Parathyroid adenoma (tissue), 2 donors: ENCODE measurements around the gene RNU6-7.

ENCODE experiments used
- H2AFZ ChIP-seq: fragments of 300-600 bp; sonication (generic); one replicate; pipeline ENCODE4 v1.7.0; 2017; ENCODE audit warnings: antibody characterized with exemption, mild to moderate bottlenecking
- H3K27ac ChIP-seq: fragments of 300-600 bp; sonication (generic); one replicate; pipeline ENCODE4 v1.7.0; 2017
- H3K27me3 ChIP-seq: fragments of 300-600 bp; sonication (generic); one replicate; pipeline ENCODE4 v1.7.0; 2017; ENCODE audit warnings: low read length; ENCODE audit not compliant: control insufficient read depth, insufficient read depth
- H3K36me3 ChIP-seq: fragments of 300-600 bp; sonication (generic); one replicate; pipeline ENCODE4 v1.7.0; 2017; ENCODE audit warnings: low read length; ENCODE audit not compliant: control insufficient read depth, insufficient read depth
- H3K4me1 ChIP-seq: fragments of 300-600 bp; sonication (generic); one replicate; pipeline ENCODE4 v1.7.0; 2017; ENCODE audit warnings: control low read depth
- H3K4me2 ChIP-seq: fragments of 300-600 bp; sonication (generic); one replicate; pipeline ENCODE4 v1.7.0; 2017; ENCODE audit warnings: low read length
- H3K4me3 ChIP-seq: fragments of 300-600 bp; sonication (generic); one replicate; pipeline ENCODE4 v1.7.0; 2017; ENCODE audit warnings: low read depth, low read length
- H3K79me2 ChIP-seq: fragments of 300-600 bp; sonication (generic); one replicate; pipeline ENCODE4 v1.7.0; 2017; ENCODE audit warnings: control low read depth
- H3K9ac ChIP-seq: fragments of 300-600 bp; sonication (generic); one replicate; pipeline ENCODE4 v1.7.0; 2017; ENCODE audit warnings: mild to moderate bottlenecking
- H3K9me3 ChIP-seq: fragments of 300-600 bp; sonication (generic); one replicate; pipeline ENCODE4 v1.7.0; 2017; ENCODE audit warnings: low read length; ENCODE audit not compliant: control insufficient read depth
- CTCF ChIP-seq: fragments of 300-600 bp; sonication (generic); IDR thresholded peaks from one replicate; pipeline ENCODE4 v1.7.0; 2017; ENCODE audit warnings: antibody characterized with exemption, mild to moderate bottlenecking
- donor health status: primary hyperparathyroidism.

RNU6-7 gene

GRCh38 chr14:32230695-32231280 lies 28.9 kb downstream of the RNU6-7 start:
- Histone ChIP-seq H3K79me2 (no peaks in the 10 kb centered on the region), H3K36me3 (no peaks in the 10 kb centered on the region), H2AFZ (no peak overlapping the region), H3K4me2 (no peak overlapping the region), H3K9ac (no peak overlapping the region), H3K27me3 (no peaks in the 10 kb centered on the region), H3K4me3 (no peak overlapping the region), H3K27ac (no peak overlapping the region), H3K4me1 (peaks cover 9% of the 10 kb centered on the region), H3K9me3 (no peaks in the 10 kb centered on the region)
- no peak for TF ChIP-seq CTCF

DNA sequence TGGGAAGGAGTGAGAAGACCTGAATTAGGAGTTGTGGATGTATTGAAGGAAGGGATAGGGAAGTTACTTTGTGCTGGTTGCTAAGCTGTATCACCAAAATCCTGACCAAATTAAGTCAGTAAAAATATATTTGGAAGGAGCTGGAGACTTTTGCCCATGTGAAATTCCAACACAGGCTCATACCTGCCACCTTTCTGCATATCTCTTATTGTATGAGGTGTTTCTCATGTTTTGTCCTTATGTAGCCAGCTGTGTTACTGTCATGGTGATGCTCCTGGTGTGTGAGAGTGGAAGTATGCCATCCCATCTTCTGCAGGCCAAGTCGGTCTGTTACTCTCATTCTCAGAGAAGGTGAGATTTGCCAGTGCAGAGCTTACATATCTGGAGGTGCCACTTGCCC lies 30.6 kb downstream of the RNU6-7 start:
- no peaks in the 10 kb centered on the region for H3K36me3 ChIP-seq
- no peak overlapping the region for H2AFZ ChIP-seq
- no peak overlapping the region for H3K9ac ChIP-seq
- TF ChIP-seq CTCF, result no peak
- H3K4me1 ChIP-seq, result peaks cover 5% of the 10 kb centered on the region
- no peak overlapping the region for H3K27ac ChIP-seq
- H3K79me2 ChIP-seq, result no peaks in the 10 kb centered on the region
- H3K9me3 ChIP-seq, result no peaks in the 10 kb centered on the region
- H3K4me3 ChIP-seq, result no peak overlapping the region
- no peaks in the 10 kb centered on the region for H3K27me3 ChIP-seq
- H3K4me2 ChIP-seq, result no peak overlapping the region

- Histone ChIP-seq H3K9me3 (no peaks in the 10 kb centered on the region), H3K27ac (no peak overlapping the region), H3K4me2 (no peak overlapping the region), H3K79me2 (no peaks in the 10 kb centered on the region), H3K9ac (no peak overlapping the region), H3K4me3 (no peak overlapping the region), H3K4me1 (peaks cover 5% of the 10 kb centered on the region), H2AFZ (no peak overlapping the region), H3K27me3 (no peaks in the 10 kb centered on the region), H3K36me3 (no peaks in the 10 kb centered on the region)
- TF ChIP-seq CTCF, result no peak
Observed at GRCh38 chr14:32233260-32233659, 31.4 kb downstream of the RNU6-7 start.

GRCh38 chr14:32244404-32244803 lies 42.6 kb downstream of the RNU6-7 start:
- Histone ChIP-seq H3K27me3 (no peaks in the 10 kb centered on the region), H3K4me2 (no peak overlapping the region), H2AFZ (no peak overlapping the region), H3K9ac (no peak overlapping the region), H3K79me2 (no peaks in the 10 kb centered on the region), H3K4me3 (no peak overlapping the region), H3K36me3 (no peaks in the 10 kb centered on the region), H3K9me3 (no peaks in the 10 kb centered on the region), H3K4me1 (no peaks in the 10 kb centered on the region), H3K27ac (no peak overlapping the region)
- TF ChIP-seq CTCF, result peak; percentile 8

GRCh38 chr14:32246751-32247150 lies 44.9 kb downstream of the RNU6-7 start:
- no peak for TF ChIP-seq CTCF
- no peaks in the 10 kb centered on the region for H3K4me1 ChIP-seq
- no peak overlapping the region for H3K4me2 ChIP-seq
- H3K27ac ChIP-seq, result no peak overlapping the region
- no peak overlapping the region for H2AFZ ChIP-seq
- no peak overlapping the region for H3K4me3 ChIP-seq
- no peaks in the 10 kb centered on the region for H3K27me3 ChIP-seq
- H3K9ac ChIP-seq, result no peak overlapping the region
- H3K79me2 ChIP-seq, result no peaks in the 10 kb centered on the region
- H3K9me3 ChIP-seq, result no peaks in the 10 kb centered on the region
- no peaks in the 10 kb centered on the region for H3K36me3 ChIP-seq
